ENCODE results near the gene MTAP.

- TF ChIP-seq CTCF (IDR thresholded peaks at IDR 0.05; ENCODE audit: low read depth, low read length), result no peak
- no peak for TF ChIP-seq EZH2phosphoT487 (IDR thresholded peaks at IDR 0.05; ENCODE audit: low read depth)
Observed at GRCh38 chr9:21972361-21972760, 169.9 kb downstream of the MTAP start.
